Parathyroid adenoma (tissue), 2 donors: ENCODE data around the gene NETO1.

Experiments
- H2AFZ ChIP-seq: fragments of 300-600 bp; sonication (generic); one replicate; pipeline ENCODE4 v1.7.0; 2017; ENCODE audit warnings: antibody characterized with exemption, mild to moderate bottlenecking
- H3K27ac ChIP-seq: fragments of 300-600 bp; sonication (generic); one replicate; pipeline ENCODE4 v1.7.0; 2017
- H3K27me3 ChIP-seq: fragments of 300-600 bp; sonication (generic); one replicate; pipeline ENCODE4 v1.7.0; 2017; ENCODE audit warnings: low read length; ENCODE audit not compliant: control insufficient read depth, insufficient read depth
- H3K36me3 ChIP-seq: fragments of 300-600 bp; sonication (generic); one replicate; pipeline ENCODE4 v1.7.0; 2017; ENCODE audit warnings: low read length; ENCODE audit not compliant: control insufficient read depth, insufficient read depth
- H3K4me1 ChIP-seq: fragments of 300-600 bp; sonication (generic); one replicate; pipeline ENCODE4 v1.7.0; 2017; ENCODE audit warnings: control low read depth
- H3K4me2 ChIP-seq: fragments of 300-600 bp; sonication (generic); one replicate; pipeline ENCODE4 v1.7.0; 2017; ENCODE audit warnings: low read length
- H3K4me3 ChIP-seq: fragments of 300-600 bp; sonication (generic); one replicate; pipeline ENCODE4 v1.7.0; 2017; ENCODE audit warnings: low read depth, low read length
- H3K79me2 ChIP-seq: fragments of 300-600 bp; sonication (generic); one replicate; pipeline ENCODE4 v1.7.0; 2017; ENCODE audit warnings: control low read depth
- H3K9ac ChIP-seq: fragments of 300-600 bp; sonication (generic); one replicate; pipeline ENCODE4 v1.7.0; 2017; ENCODE audit warnings: mild to moderate bottlenecking
- H3K9me3 ChIP-seq: fragments of 300-600 bp; sonication (generic); one replicate; pipeline ENCODE4 v1.7.0; 2017; ENCODE audit warnings: low read length; ENCODE audit not compliant: control insufficient read depth
- TF ChIP-seq, protein P1 (sequence below): fragments of 300-600 bp; sonication (generic); IDR thresholded peaks from one replicate; pipeline ENCODE4 v1.7.0; 2017; ENCODE audit warnings: antibody characterized with exemption, mild to moderate bottlenecking
- donor health status: primary hyperparathyroidism.

Gene NETO1

DNA sequence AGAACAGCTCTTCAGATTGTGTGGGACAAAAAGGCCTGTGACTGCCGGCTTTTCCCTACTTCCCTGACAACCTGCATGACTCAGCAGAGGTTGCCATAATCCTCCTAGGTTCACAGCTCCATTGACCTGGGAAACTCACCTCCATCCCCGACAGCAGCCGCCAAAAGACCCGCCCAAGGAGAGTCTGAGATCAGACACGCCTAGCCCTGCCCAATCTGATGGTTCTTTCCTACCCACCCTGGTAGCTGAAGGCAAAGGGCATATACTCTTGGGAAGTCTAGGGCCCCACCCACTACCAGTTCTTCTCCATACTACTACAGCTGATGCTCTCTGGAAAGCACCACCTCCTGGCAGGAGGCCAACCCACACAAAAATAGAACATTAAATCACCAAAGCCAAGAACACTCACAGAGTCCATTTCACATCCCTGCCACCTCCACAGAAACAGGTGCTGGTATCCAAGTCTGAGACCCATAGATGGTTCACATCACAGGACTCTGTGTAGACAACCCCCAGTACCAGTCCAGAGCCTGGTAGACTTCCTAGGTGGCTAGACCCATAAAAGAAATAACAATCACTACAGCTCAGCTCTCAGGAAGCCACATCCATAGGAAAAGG lies 140.6 kb downstream of the NETO1 start:
- Histone ChIP-seq H3K36me3 (no peaks in the 10 kb centered on the region), H2AFZ (no peak overlapping the region), H3K27me3 (peaks cover 3% of the 10 kb centered on the region), H3K4me2 (no peak overlapping the region), H3K4me1 (no peaks in the 10 kb centered on the region), H3K79me2 (no peaks in the 10 kb centered on the region), H3K9me3 (no peaks in the 10 kb centered on the region), H3K9ac (no peak overlapping the region), H3K27ac (no peak overlapping the region), H3K4me3 (no peak overlapping the region)
- TF ChIP-seq, protein P1, sequence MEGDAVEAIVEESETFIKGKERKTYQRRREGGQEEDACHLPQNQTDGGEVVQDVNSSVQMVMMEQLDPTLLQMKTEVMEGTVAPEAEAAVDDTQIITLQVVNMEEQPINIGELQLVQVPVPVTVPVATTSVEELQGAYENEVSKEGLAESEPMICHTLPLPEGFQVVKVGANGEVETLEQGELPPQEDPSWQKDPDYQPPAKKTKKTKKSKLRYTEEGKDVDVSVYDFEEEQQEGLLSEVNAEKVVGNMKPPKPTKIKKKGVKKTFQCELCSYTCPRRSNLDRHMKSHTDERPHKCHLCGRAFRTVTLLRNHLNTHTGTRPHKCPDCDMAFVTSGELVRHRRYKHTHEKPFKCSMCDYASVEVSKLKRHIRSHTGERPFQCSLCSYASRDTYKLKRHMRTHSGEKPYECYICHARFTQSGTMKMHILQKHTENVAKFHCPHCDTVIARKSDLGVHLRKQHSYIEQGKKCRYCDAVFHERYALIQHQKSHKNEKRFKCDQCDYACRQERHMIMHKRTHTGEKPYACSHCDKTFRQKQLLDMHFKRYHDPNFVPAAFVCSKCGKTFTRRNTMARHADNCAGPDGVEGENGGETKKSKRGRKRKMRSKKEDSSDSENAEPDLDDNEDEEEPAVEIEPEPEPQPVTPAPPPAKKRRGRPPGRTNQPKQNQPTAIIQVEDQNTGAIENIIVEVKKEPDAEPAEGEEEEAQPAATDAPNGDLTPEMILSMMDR: no peak

DNA sequence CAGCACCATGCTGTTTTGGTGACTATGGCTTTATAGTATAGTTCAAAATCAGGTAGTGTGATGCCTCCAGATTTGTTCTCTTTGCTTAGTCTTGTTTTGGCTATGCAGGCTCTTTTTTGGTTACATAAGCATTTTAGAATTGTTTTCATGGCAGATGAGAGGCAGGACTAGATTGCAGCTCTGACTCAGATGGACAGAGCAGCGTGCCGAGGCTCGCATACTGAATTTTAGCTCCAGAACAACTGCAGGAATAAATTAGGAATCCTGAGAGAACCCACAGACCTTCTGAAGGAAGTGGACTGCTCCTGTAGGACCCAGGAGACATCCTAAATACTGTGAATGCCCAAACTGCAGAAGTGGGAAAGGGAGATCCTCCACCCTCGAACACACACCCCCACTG lies 141.6 kb downstream of the NETO1 start:
- H3K4me2 ChIP-seq: no peak overlapping the region
- H3K79me2 ChIP-seq: no peaks in the 10 kb centered on the region
- no peaks in the 10 kb centered on the region for H3K9me3 ChIP-seq
- no peak overlapping the region for H3K27ac ChIP-seq
- no peak overlapping the region for H3K4me3 ChIP-seq
- H3K4me1 ChIP-seq: no peaks in the 10 kb centered on the region
- H2AFZ ChIP-seq: no peak overlapping the region
- TF ChIP-seq, protein P1: no peak
- no peaks in the 10 kb centered on the region for H3K36me3 ChIP-seq
- no peak overlapping the region for H3K9ac ChIP-seq
- H3K27me3 ChIP-seq: peaks cover 3% of the 10 kb centered on the region

DNA sequence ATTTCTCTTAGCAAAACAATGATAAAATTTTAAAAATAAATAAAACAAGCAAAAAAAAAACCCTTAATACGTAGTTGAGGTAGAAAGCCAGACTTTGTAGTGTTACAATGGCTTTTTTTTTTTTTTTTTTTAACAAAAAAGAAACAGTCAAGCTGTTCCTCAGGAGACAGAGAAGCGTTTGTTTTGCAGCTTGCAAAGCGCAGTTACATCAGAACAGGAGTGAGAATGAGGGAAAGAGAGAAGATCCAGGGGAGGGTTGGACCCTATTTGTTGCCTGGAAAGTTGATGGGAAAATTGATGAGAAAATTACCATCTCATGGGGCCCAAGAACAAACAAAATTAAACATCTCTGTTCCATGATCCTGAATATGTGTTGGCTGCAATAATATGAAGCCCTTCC lies 146.5 kb downstream of the NETO1 start:
- Histone ChIP-seq H3K9me3 (no peaks in the 10 kb centered on the region), H3K79me2 (no peaks in the 10 kb centered on the region), H3K4me1 (no peaks in the 10 kb centered on the region), H3K36me3 (no peaks in the 10 kb centered on the region), H3K9ac (no peak overlapping the region), H3K4me3 (no peak overlapping the region), H2AFZ (no peak overlapping the region), H3K4me2 (no peak overlapping the region), H3K27ac (no peak overlapping the region), H3K27me3 (peaks cover 3% of the 10 kb centered on the region)
- TF ChIP-seq, protein P1: no peak

DNA sequence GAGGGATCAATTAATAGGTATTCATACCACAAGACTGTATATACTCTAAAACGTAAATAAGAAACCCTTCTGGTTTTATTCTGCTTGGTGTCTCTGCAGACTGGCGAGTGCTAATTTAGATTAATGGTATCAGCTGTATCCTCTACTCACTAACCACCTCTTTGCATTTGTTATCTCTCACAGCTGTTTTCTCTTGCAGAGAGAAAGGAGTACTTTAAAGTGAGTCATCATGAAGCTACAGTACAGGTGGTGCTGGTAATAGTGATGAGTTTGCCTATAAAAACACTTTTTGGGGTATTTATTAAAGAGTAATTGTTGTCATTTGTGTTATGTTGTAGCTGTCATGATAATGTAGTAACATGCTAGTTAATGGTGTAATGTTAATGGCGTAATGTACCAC lies 147.7 kb downstream of the NETO1 start:
- H3K4me2 ChIP-seq: no peak overlapping the region
- no peaks in the 10 kb centered on the region for H3K9me3 ChIP-seq
- H3K27ac ChIP-seq: no peak overlapping the region
- no peaks in the 10 kb centered on the region for H3K4me1 ChIP-seq
- no peak overlapping the region for H2AFZ ChIP-seq
- H3K9ac ChIP-seq: no peak overlapping the region
- TF ChIP-seq, protein P1: no peak
- no peaks in the 10 kb centered on the region for H3K79me2 ChIP-seq
- no peak overlapping the region for H3K4me3 ChIP-seq
- H3K27me3 ChIP-seq: peaks cover 3% of the 10 kb centered on the region
- no peaks in the 10 kb centered on the region for H3K36me3 ChIP-seq

DNA sequence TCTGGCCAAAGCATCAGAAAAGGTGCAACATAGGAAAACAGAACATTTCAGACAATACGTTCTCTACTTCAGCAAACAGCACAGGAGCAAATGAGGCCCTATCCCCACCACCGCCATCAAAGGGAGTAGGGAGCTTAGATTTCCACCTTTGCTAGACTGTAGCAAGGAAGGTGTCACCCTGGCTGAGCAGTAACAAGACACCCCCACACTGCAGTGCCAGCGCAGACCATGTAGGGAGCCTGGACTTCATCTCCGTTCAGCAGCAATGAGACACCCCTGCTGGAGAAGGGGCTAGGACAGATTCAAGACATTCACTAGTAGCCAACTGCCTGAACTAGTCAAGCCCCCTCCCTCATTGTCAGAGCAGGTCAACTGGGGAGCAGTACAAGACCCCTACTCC lies 163.6 kb downstream of the NETO1 start:
- Histone ChIP-seq H2AFZ (no peak overlapping the region), H3K4me3 (no peak overlapping the region), H3K36me3 (no peaks in the 10 kb centered on the region), H3K9ac (no peak overlapping the region), H3K4me2 (no peak overlapping the region), H3K79me2 (no peaks in the 10 kb centered on the region), H3K4me1 (no peaks in the 10 kb centered on the region), H3K9me3 (no peaks in the 10 kb centered on the region), H3K27ac (no peak overlapping the region), H3K27me3 (no peaks in the 10 kb centered on the region)
- TF ChIP-seq, protein P1: no peak
